Right lobe of liver (tissue), 4 donors: ENCODE measurements around the gene CXXC1.

Experiments
- POLR2A ChIP-seq: fragments of 450-650 bp; IDR thresholded peaks from one replicate; pipeline ENCODE4 v1.6.1; 2017; ENCODE audit warnings: antibody characterized with exemption, mild to moderate bottlenecking
- TF ChIP-seq, protein P1 (sequence below), 4 donors: fragments of 200-600 bp in 3 of 4; fragments of 450-650 bp in 1 of 4; IDR thresholded peaks; one replicate each; pipeline versions ENCODE4 v1.5.1 to v1.8.0; 2016 to 2022; ENCODE audit warnings: antibody characterized with exemption in 4 of 4, mild to moderate bottlenecking in 2 of 4
- donor health status: DM: no; HTN: no; CAD: no.
- donor health status: DM: no; HTN: no; CAD: no.
- donor health status: DM: no; HTN: yes; CAD: no.

DNA sequence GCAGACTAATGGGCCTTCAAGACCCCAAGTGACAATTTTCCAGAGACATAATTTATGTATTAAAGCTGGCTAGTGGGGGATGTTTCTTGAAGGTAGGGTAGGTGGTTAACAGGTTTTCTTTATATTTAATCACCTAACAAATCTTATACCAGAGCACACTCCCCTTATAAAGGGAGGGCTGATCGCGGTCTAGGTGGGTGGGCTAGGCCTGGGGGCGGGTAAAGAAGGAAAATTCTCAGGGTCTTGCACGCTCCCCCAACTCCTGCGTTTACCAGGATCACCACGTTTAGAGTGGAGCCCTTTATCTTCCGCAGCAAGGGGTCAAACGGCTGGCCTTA lies 19.9 kb upstream of the CXXC1 start:
- TF ChIP-seq, protein P1, sequence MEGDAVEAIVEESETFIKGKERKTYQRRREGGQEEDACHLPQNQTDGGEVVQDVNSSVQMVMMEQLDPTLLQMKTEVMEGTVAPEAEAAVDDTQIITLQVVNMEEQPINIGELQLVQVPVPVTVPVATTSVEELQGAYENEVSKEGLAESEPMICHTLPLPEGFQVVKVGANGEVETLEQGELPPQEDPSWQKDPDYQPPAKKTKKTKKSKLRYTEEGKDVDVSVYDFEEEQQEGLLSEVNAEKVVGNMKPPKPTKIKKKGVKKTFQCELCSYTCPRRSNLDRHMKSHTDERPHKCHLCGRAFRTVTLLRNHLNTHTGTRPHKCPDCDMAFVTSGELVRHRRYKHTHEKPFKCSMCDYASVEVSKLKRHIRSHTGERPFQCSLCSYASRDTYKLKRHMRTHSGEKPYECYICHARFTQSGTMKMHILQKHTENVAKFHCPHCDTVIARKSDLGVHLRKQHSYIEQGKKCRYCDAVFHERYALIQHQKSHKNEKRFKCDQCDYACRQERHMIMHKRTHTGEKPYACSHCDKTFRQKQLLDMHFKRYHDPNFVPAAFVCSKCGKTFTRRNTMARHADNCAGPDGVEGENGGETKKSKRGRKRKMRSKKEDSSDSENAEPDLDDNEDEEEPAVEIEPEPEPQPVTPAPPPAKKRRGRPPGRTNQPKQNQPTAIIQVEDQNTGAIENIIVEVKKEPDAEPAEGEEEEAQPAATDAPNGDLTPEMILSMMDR (IDR thresholded peaks at IDR 0.05) = no peak
- TF ChIP-seq POLR2A = no peak
